ENCODE results near the gene DSE.

The DSE gene

DNA sequence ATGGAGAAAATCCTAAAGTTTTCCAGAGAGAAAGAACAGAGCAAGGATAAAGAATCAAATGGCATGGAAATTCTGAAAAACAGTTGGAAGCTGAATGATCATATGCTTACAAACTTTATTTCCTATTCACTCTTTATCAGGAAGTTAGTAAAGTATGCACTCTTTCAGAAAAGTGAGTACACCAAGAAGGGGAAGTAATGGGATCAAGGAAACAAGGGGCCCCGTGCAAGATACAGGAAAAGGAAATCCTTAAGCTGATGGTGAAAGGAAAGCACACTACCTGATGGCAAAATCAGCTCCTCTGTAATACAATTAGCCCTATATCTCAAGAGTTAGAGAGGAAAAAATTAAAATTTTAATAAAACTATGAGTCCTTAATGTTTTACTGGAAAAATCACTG is 104.4 kb downstream of the DSE start:
- DNase-seq (ENCODE audit: low read depth, low spot score) = no peak

DNA sequence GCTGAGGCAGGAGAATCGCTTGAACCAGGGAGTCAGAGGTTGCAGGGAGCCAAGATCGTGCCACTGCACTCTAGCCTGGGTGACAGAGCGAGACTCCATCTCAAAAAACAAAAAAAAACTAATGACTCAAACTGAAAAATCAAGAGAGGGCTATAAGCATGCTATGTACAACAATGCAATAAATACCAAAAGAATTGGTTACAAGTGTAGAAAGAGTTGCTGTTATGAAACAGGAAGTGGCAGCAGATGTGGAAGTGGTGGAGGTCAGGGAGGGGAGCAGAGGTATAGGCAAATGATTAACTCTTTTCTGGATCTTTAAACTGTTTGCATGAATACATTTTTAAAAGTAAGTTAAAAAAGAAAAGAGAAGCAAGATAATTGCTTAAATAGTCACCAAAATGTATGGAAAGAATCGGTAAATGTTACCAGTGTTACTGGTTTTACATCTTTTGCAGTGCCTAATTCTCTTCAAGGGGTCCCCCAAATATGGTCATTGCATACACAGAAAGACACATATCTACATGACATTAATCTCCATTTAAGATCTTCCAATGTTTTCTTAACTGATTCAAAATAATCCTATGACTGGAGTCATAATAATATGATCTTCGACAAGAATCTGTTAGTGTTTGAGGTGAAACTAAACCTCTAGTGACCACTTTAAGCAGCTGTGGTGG is 105.4 kb downstream of the DSE start:
- DNase-seq (ENCODE audit: low read depth, low spot score) = no peak

GRCh38 chr6:116482780-116483179 is 112.0 kb downstream of the DSE start:
- DNase-seq (ENCODE audit: low read depth, low spot score) = no peak

- DNase-seq (ENCODE audit: low read depth, low spot score) = no peak
Measured at GRCh38 chr6:116483616-116484015, 112.9 kb downstream of the DSE start.

DNA sequence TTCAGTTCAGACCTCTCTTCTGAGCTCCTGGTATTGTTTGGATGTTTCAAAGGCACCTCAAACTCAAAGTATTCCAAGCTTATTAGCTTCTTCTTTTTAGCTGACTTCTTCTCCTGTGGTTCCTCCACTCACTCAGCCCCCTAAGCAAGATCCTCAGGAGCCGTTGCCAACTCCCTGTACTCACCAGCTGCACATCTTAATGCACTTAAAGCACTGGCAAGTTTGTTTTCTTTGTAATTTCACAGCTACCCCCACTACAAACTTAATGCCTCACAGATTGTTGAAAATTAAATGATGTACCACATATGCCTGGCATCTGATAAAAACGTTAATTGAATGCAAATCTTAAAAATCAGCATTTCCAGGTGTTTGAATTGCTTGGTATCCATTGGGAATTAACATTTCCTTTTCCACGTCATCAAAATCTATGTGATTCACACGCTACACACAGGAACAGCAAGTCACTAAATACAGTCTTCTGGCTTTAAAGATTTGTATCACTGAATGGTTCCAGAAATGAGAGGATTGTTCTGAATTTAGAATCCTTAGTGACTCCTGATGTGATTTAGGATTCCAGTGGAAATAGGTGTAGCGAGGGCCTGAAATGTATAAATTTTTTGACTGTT is 114.9 kb downstream of the DSE start:
- no peak for DNase-seq (ENCODE audit: low read depth, low spot score)

DNA sequence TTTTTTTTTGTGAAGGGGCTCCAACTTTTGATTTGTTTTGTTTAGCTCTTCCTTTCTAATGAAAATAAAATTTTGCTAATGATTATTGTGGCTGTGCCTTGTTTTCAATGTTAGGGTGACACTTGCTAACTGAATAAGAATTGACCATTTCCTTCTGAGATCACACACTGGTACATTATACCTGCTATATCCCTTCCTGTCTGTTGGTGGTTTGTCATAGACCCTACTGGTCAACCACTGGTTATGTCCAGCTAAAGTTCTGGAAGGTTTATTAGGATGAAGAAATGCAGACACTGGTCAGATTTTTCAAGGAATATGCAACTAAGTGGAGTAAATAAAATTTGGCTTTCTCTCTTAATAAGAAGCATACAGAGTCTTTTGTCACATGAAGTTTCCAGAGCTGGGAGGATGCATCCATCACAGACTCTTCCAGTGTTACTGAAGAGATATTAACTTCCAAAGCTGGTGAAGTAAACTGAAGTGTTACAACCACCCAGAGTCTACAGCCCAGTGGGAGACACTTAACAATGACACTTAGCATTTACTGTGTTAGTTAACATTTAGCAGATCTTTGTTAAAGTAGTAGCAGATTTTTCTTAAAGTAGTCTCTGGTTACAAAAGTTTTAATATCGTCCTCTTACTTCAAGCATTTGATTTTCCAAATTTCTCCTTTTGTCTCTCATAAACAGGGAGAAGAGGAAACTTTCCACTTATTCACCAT is 121.0 kb downstream of the DSE start:
- DNase-seq (ENCODE audit: low read depth, low spot score) = no peak

- DNase-seq (ENCODE audit: low read depth, low spot score) = no peak
Measured at GRCh38 chr6:116492331-116493067, 121.8 kb downstream of the DSE start.

Data from activated naive CD8-positive, alpha-beta T cell treated with anti-CD3 and anti-CD28 coated beads, Interleukin-2, amount 50 U/mL, for 16 hours (primary cell).